Keratinocyte (primary cell): ENCODE data around the gene RENBP.

ENCODE experiments used
- CTCF ChIP-seq, 3 experiments: IDR thresholded peaks in 1 of 3; conservative IDR thresholded peaks in 1 of 3; optimal IDR thresholded peaks in 1 of 3; 2 replicates in 2 of 3; 3 replicates in 1 of 3; pipeline versions ENCODE3 to v1.5.1; 2011; ENCODE audit warnings: low read length in 3 of 3, mild to moderate bottlenecking in 3 of 3, moderate library complexity in 2 of 3, control low read depth in 1 of 3, inconsistent platforms in 1 of 3; ENCODE audit not compliant: insufficient read depth in 2 of 3; ENCODE audit errors: extremely low read depth in 1 of 3
- EZH2 ChIP-seq: IDR thresholded peaks from one replicate; pipeline ENCODE4 v1.6.1; 2012; ENCODE audit warnings: inconsistent platforms, mild to moderate bottlenecking, low read length, moderate library complexity

DNA sequence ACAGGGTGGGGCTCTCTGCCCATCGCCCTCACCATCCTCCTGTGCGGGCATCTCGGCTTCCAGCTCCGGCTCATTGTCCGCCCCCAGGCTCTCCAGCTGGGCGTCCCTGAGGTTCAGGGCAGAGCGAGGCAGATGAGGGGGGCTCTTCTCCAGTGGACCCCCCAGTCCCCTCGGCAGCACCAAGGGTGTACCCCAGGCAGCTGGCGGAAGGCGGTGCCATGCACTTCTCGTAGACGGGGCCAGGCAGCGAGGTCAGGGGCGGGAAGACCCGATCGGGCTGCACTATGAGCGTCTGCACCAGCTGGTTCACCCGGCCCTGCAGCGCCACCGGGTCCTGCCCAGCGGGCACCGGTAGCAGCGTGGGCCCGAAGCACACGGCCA lies 34.5 kb downstream of the RENBP start:
- TF ChIP-seq CTCF (optimal IDR thresholded peaks at IDR 0.05 in 1 of 3, IDR thresholded peaks at IDR 0.05 in 1 of 3, conservative IDR thresholded peaks at IDR 0.05 in 1 of 3; ENCODE audit: extremely low read depth in 1 of 3, insufficient read depth in 2 of 3, low read length in 3 of 3) (no peak), EZH2 (no peak)
